Ishikawa (cell line): ENCODE results near the gene ATP11A.

ENCODE experiments used
- CEBPB ChIP-seq: IDR thresholded peaks from 2 replicates; pipeline ENCODE4 v1.6.1; 2012
- CREB1 ChIP-seq: IDR thresholded peaks from 2 replicates; pipeline ENCODE4 v1.6.1; 2012; ENCODE audit warnings: low read depth
- EGR1 ChIP-seq: IDR thresholded peaks from 2 replicates; pipeline ENCODE4 v1.6.1; 2012
- EP300 ChIP-seq: IDR thresholded peaks from 2 replicates; pipeline ENCODE4 v1.6.1; 2012; ENCODE audit warnings: borderline replicate concordance
- FOXM1 ChIP-seq: IDR thresholded peaks from 2 replicates; pipeline ENCODE4 v1.6.1; 2012; ENCODE audit warnings: low read depth, borderline replicate concordance
- MAX ChIP-seq: IDR thresholded peaks from 2 replicates; pipeline ENCODE4 v1.6.1; 2012
- NFIC ChIP-seq: IDR thresholded peaks from 2 replicates; pipeline ENCODE4 v1.6.1; 2012
- RAD21 ChIP-seq: IDR thresholded peaks from 2 replicates; pipeline ENCODE4 v1.6.1; 2012; ENCODE audit warnings: low read depth
- REST ChIP-seq: IDR thresholded peaks from 2 replicates; pipeline ENCODE4 v1.6.1; 2012; ENCODE audit warnings: low read depth, mild to moderate bottlenecking
- TAF1 ChIP-seq: IDR thresholded peaks from 2 replicates; pipeline ENCODE4 v1.6.1; 2012; ENCODE audit warnings: low read depth, mild to moderate bottlenecking
- TCF12 ChIP-seq: IDR thresholded peaks from 2 replicates; pipeline ENCODE4 v1.6.1; 2012; ENCODE audit warnings: low read depth
- TEAD4 ChIP-seq: IDR thresholded peaks from 2 replicates; pipeline ENCODE4 v1.6.1; 2012
- USF1 ChIP-seq: IDR thresholded peaks from 2 replicates; pipeline ENCODE4 v1.6.1; 2012
- YY1 ChIP-seq: IDR thresholded peaks from 2 replicates; pipeline ENCODE4 v1.6.1; 2012; ENCODE audit warnings: low read depth
- ZBTB7A ChIP-seq: IDR thresholded peaks from 2 replicates; pipeline ENCODE4 v1.6.1; 2012; ENCODE audit warnings: low read depth

The ATP11A gene

GRCh38 chr13:112733112-112733511 lies 43.3 kb downstream of the ATP11A start:
- no peak for TF ChIP-seq EGR1
- no peak for TF ChIP-seq CREB1
- TF ChIP-seq TAF1, result no peak
- no peak for TF ChIP-seq EP300
- no peak for TF ChIP-seq NFIC
- no peak for TF ChIP-seq REST

GRCh38 chr13:112733661-112734379 lies 44.0 kb downstream of the ATP11A start:
- TF ChIP-seq CREB1 (no peak), USF1 (no peak), NFIC (no peak), REST (no peak), RAD21 (no peak), TAF1 (no peak), YY1 (no peak), MAX (no peak), EGR1 (no peak), ZBTB7A (no peak), EP300 (no peak), TEAD4 (no peak), FOXM1 (no peak), CEBPB (no peak), TCF12 (no peak)

GRCh38 chr13:112734696-112735547 lies 45.1 kb downstream of the ATP11A start:
- TF ChIP-seq ZBTB7A (no peak), TCF12 (no peak), EGR1 (no peak), CEBPB (no peak), EP300 (no peak), CREB1 (no peak), FOXM1 (no peak), MAX (no peak), NFIC (no peak)

GRCh38 chr13:112735791-112736190 lies 46.0 kb downstream of the ATP11A start:
- TF ChIP-seq TCF12, result no peak
- no peak for TF ChIP-seq CEBPB
- no peak for TF ChIP-seq REST
- no peak for TF ChIP-seq TAF1
- TF ChIP-seq RAD21, result no peak
- TF ChIP-seq NFIC, result no peak
- TF ChIP-seq EP300, result no peak
- no peak for TF ChIP-seq TEAD4
- TF ChIP-seq ZBTB7A, result no peak
- no peak for TF ChIP-seq MAX
- TF ChIP-seq EGR1, result no peak
- no peak for TF ChIP-seq FOXM1
- TF ChIP-seq USF1, result no peak
- TF ChIP-seq YY1, result no peak
- no peak for TF ChIP-seq CREB1
